Parathyroid adenoma (tissue), 2 donors: ENCODE measurements around the gene TMEM150C.
"Not testable (repeated sequence)": the region's sequence is repeated elsewhere in the genome, so short reads cannot be mapped to it uniquely, and the experiment has no call there.

Experiments
- H2AFZ ChIP-seq: fragments of 300-600 bp; sonication (generic); one replicate; pipeline ENCODE4 v1.7.0; 2017; ENCODE audit warnings: antibody characterized with exemption, mild to moderate bottlenecking
- H3K27ac ChIP-seq: fragments of 300-600 bp; sonication (generic); one replicate; pipeline ENCODE4 v1.7.0; 2017
- H3K27me3 ChIP-seq: fragments of 300-600 bp; sonication (generic); one replicate; pipeline ENCODE4 v1.7.0; 2017; ENCODE audit warnings: low read length; ENCODE audit not compliant: control insufficient read depth, insufficient read depth
- H3K36me3 ChIP-seq: fragments of 300-600 bp; sonication (generic); one replicate; pipeline ENCODE4 v1.7.0; 2017; ENCODE audit warnings: low read length; ENCODE audit not compliant: control insufficient read depth, insufficient read depth
- H3K4me1 ChIP-seq: fragments of 300-600 bp; sonication (generic); one replicate; pipeline ENCODE4 v1.7.0; 2017; ENCODE audit warnings: control low read depth
- H3K4me2 ChIP-seq: fragments of 300-600 bp; sonication (generic); one replicate; pipeline ENCODE4 v1.7.0; 2017; ENCODE audit warnings: low read length
- H3K4me3 ChIP-seq: fragments of 300-600 bp; sonication (generic); one replicate; pipeline ENCODE4 v1.7.0; 2017; ENCODE audit warnings: low read depth, low read length
- H3K79me2 ChIP-seq: fragments of 300-600 bp; sonication (generic); one replicate; pipeline ENCODE4 v1.7.0; 2017; ENCODE audit warnings: control low read depth
- H3K9ac ChIP-seq: fragments of 300-600 bp; sonication (generic); one replicate; pipeline ENCODE4 v1.7.0; 2017; ENCODE audit warnings: mild to moderate bottlenecking
- H3K9me3 ChIP-seq: fragments of 300-600 bp; sonication (generic); one replicate; pipeline ENCODE4 v1.7.0; 2017; ENCODE audit warnings: low read length; ENCODE audit not compliant: control insufficient read depth
- CTCF ChIP-seq: fragments of 300-600 bp; sonication (generic); IDR thresholded peaks from one replicate; pipeline ENCODE4 v1.7.0; 2017; ENCODE audit warnings: antibody characterized with exemption, mild to moderate bottlenecking
- donor health status: primary hyperparathyroidism.

TMEM150C gene

GRCh38 chr4:82551734-82552133, 10.1 kb downstream of the TMEM150C start:
- no peak for TF ChIP-seq CTCF
- Histone ChIP-seq H3K27me3 (no peaks in the 10 kb centered on the region), H3K4me1 (no peaks in the 10 kb centered on the region), H3K9ac (no peak overlapping the region), H3K79me2 (no peaks in the 10 kb centered on the region), H3K9me3 (no peaks in the 10 kb centered on the region), H2AFZ (no peak overlapping the region), H3K4me3 (no peak overlapping the region), H3K27ac (no peak overlapping the region), H3K36me3 (no peaks in the 10 kb centered on the region), H3K4me2 (no peak overlapping the region)

- not testable (repeated sequence) for H3K4me2 ChIP-seq, H3K9me3 ChIP-seq, H2AFZ ChIP-seq, H3K4me1 ChIP-seq, H3K27ac ChIP-seq, H3K36me3 ChIP-seq, H3K9ac ChIP-seq, H3K27me3 ChIP-seq, H3K79me2 ChIP-seq, H3K4me3 ChIP-seq
These were observed 13.9 kb downstream of the TMEM150C start for GRCh38 chr4:82547850-82548249.

DNA sequence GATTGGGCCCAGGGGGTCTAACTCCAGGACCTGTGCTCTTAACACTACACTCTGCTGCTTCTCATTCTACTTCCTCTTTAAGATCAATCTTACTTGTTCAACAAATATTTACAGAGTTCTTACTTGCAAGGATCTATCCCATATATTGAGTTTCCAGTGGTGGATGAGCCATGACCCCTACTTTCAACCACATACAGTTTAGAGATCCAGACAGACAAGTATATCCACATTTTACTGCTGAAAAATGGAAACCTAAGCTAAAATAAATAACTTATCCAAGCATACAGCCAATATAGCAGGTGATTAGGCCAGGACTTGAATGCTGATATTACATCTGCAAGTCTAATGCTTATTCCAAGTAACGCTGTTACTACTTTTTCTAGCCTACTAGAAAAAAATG, 18.7 kb downstream of the TMEM150C start:
- no peak for TF ChIP-seq CTCF
- Histone ChIP-seq H3K36me3 (no peaks in the 10 kb centered on the region), H3K9ac (no peak overlapping the region), H3K4me2 (no peak overlapping the region), H3K4me1 (no peaks in the 10 kb centered on the region), H2AFZ (no peak overlapping the region), H3K9me3 (no peaks in the 10 kb centered on the region), H3K4me3 (no peak overlapping the region), H3K27ac (no peak overlapping the region), H3K79me2 (no peaks in the 10 kb centered on the region), H3K27me3 (no peaks in the 10 kb centered on the region)

DNA sequence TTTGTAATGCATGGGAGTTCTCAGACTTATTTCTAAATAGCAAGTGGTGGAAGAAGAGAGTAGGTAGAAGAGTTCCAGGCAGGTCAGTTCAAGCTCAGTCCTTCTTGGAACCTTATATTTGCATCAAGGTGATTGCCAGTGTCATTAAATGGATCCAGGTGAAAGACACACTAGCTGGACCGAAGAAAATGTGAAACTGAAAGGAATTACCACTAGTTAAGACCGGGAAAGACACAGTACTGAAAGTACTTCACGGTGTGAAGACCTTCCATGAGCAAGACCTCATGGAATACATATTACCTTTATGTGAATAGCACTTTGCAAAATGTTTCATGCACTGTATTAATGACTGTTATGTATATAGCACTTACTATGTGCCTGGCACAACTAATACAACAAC, 19.1 kb downstream of the TMEM150C start:
- no peaks in the 10 kb centered on the region for H3K79me2 ChIP-seq
- no peaks in the 10 kb centered on the region for H3K4me1 ChIP-seq
- H3K36me3 ChIP-seq = no peaks in the 10 kb centered on the region
- no peak overlapping the region for H3K9ac ChIP-seq
- no peaks in the 10 kb centered on the region for H3K9me3 ChIP-seq
- H3K4me3 ChIP-seq = no peak overlapping the region
- H2AFZ ChIP-seq = no peak overlapping the region
- H3K4me2 ChIP-seq = no peak overlapping the region
- no peak overlapping the region for H3K27ac ChIP-seq
- H3K27me3 ChIP-seq = no peaks in the 10 kb centered on the region
- TF ChIP-seq CTCF = no peak

- H3K27ac ChIP-seq = no peak overlapping the region
- H2AFZ ChIP-seq = no peak overlapping the region
- H3K79me2 ChIP-seq = no peaks in the 10 kb centered on the region
- no peak overlapping the region for H3K9ac ChIP-seq
- H3K36me3 ChIP-seq = no peaks in the 10 kb centered on the region
- TF ChIP-seq CTCF = no peak
- no peaks in the 10 kb centered on the region for H3K9me3 ChIP-seq
- no peak overlapping the region for H3K4me2 ChIP-seq
- no peaks in the 10 kb centered on the region for H3K27me3 ChIP-seq
- no peak overlapping the region for H3K4me3 ChIP-seq
- H3K4me1 ChIP-seq = peaks cover 3% of the 10 kb centered on the region
These were observed 32.5 kb downstream of the TMEM150C start for GRCh38 chr4:82529322-82529721.
